GM10248 (cell line): Measurements from ENCODE around the gene ATP5ME.

Experiments used
- CTCF ChIA-PET: fragments of 300-600 bp; sonication (Branson Sonifier 250); formaldehyde crosslinking; extraction: SDS; loops from one replicate; lab custom pipeline; 2021; ENCODE audit warnings: antibody characterized with exemption; lab: Yijun Ruan, JAX
- POLR2A ChIA-PET: fragments of 350-650 bp; sonication (Branson Sonifier 250); formaldehyde crosslinking; extraction: SDS; loops from one replicate; lab custom pipeline; 2020; ENCODE audit warnings: antibody characterized with exemption; lab: Yijun Ruan, JAX
- DNase-seq: peaks from one replicate; pipeline ENCODE4 v3.0.0; 2012; ENCODE audit errors: extremely low spot score
- TF ChIP-seq, protein P1 (sequence below): IDR thresholded peaks from 2 replicates; pipeline ENCODE4 v1.5.1; 2012; ENCODE audit warnings: mild to moderate bottlenecking, low read depth; ENCODE audit errors: extremely low read depth, missing control alignments, control extremely low read depth

ATP5ME gene

DNA sequence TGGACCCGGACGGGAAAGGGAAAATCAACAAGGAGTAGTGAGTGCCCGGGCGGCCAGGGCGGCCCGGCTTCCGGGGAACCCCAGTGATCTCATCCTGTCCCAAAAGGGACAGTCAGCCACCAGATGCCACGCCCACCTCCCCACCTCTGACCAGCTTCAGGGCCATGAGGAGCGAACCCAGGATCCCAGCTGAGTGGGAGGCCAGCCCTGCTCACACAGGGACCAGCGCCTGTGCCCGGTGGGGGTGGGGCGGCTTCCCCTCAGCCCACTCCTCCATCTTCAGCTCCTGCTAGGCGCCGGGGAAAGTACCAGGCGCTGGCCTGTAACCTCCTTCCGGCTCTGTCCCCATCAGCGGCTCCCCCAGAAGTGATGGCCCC, 6.5 kb upstream of the ATP5ME start:
- POLR2A ChIA-PET: no interaction called here
- TF ChIP-seq, protein P1, sequence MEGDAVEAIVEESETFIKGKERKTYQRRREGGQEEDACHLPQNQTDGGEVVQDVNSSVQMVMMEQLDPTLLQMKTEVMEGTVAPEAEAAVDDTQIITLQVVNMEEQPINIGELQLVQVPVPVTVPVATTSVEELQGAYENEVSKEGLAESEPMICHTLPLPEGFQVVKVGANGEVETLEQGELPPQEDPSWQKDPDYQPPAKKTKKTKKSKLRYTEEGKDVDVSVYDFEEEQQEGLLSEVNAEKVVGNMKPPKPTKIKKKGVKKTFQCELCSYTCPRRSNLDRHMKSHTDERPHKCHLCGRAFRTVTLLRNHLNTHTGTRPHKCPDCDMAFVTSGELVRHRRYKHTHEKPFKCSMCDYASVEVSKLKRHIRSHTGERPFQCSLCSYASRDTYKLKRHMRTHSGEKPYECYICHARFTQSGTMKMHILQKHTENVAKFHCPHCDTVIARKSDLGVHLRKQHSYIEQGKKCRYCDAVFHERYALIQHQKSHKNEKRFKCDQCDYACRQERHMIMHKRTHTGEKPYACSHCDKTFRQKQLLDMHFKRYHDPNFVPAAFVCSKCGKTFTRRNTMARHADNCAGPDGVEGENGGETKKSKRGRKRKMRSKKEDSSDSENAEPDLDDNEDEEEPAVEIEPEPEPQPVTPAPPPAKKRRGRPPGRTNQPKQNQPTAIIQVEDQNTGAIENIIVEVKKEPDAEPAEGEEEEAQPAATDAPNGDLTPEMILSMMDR: no peak
- peak; percentile 73 for DNase-seq
- CTCF ChIA-PET: interaction anchor here (1.2 kb wide), 1 partner anchor 60 kb away, joined by 4 read pairs; no protein-coding TSS in a partner anchor

DNA sequence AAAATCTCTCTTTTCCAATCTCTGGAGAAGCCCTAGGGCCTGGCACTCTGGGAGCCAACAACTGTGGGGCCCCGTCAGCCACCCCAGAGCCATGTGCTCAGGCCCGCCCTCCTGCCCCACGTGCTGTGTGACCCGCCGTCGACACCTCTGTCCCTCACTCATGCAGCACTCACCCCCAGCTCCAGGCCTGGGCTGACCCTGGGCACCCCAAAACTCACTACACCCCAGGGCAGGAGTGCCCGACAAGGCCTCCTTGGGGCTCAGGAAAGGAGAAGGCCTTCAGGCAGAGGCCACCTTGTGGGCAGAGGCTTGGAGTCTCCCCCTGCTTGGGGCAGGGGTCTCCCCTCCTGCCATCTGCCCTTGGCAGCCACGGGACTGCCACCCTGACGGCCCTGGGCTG, 6.0 kb upstream of the ATP5ME start:
- ChIA-PET POLR2A (no interaction called here), CTCF (no interaction called here)
- no peak for DNase-seq
- TF ChIP-seq, protein P1: no peak

DNA sequence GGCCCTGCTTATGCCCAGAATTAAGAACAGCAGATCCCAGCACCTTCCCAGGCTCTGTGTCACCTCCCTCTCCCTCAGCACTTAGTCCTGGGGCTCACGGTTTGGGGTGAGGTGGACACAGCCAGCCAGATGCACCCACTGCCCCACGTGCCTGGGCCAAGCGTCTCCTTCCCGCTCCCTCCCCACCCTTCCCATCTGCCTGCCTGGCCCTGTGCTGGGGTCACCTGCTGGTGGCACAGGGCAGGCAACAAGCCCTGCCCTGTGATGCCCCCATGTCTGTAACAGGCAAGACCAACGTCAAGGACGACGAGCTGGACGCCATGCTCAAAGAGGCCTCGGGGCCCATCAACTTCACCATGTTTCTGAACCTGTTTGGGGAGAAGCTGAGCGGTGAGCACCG, 5.6 kb upstream of the ATP5ME start:
- ChIA-PET CTCF (no interaction called here), POLR2A (no interaction called here)

DNA sequence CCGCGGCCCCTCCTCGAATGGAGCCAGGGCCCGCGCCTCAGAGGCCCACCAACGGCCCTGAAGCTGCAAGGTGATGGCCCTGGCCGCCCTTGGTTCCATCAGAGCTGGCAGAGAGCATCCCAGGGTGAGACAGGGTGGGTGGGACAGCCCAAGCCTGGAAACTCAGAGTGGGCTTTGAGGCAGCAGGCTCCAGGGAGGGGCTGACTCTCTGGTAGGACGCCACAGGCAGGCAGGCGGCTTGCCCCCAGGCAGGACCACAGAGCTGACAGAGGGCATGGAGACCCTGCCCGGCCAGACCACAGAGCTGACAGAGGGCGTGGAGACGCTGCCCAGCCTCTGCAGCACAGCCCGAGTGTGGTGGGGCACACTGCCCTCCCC, 5.0 kb upstream of the ATP5ME start:
- POLR2A ChIA-PET: no interaction called here
- no peak for DNase-seq
- CTCF ChIA-PET: no interaction called here
- TF ChIP-seq, protein P1: no peak

More for the DNA sequence above, 5.6 kb upstream of the ATP5ME start:
- DNase-seq: no peak
- TF ChIP-seq, protein P1: no peak

DNA sequence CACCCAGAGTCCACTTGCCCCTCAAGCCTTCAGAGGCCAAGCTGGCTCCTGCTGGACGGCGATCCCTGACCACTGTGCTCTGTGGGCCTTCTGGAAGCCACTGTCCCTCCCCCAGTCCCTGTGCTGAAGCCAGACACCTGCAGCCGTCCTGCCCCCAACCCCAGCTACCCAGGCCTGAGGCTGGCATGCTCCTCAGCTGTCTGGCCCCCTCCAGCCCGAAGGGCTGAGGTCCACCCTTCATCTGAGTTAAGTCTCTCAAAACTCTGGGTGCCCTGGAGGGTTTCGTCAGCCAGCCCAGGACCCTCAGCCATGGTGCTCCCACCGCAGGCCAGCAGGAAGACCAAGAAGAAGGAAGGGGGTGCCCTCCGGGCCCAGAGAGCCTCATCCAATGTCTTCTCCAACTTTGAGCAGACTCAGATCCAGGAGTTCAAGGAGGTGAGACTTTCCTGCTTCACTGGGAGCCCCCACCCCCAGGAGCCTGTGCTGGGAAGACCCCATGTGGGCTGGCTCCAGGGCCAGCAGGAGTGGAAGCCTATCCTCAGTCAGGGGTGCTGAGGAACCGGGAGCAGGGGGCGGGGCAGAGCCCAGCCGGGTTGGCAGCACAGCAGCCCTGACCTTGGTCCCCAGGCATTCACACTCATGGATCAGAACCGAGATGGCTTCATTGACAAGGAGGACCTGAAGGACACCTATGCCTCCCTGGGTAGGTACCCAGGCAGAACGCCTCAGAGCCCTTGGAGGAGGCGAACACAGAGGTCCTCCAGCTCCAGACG, 4.4 kb upstream of the ATP5ME start:
- ChIA-PET CTCF (interaction anchor here (1.5 kb wide), 1 partner anchor 9 kb away, joined by 3 read pairs; no protein-coding TSS in a partner anchor), POLR2A (no interaction called here)
- no peak for DNase-seq
- TF ChIP-seq, protein P1: no peak

DNA sequence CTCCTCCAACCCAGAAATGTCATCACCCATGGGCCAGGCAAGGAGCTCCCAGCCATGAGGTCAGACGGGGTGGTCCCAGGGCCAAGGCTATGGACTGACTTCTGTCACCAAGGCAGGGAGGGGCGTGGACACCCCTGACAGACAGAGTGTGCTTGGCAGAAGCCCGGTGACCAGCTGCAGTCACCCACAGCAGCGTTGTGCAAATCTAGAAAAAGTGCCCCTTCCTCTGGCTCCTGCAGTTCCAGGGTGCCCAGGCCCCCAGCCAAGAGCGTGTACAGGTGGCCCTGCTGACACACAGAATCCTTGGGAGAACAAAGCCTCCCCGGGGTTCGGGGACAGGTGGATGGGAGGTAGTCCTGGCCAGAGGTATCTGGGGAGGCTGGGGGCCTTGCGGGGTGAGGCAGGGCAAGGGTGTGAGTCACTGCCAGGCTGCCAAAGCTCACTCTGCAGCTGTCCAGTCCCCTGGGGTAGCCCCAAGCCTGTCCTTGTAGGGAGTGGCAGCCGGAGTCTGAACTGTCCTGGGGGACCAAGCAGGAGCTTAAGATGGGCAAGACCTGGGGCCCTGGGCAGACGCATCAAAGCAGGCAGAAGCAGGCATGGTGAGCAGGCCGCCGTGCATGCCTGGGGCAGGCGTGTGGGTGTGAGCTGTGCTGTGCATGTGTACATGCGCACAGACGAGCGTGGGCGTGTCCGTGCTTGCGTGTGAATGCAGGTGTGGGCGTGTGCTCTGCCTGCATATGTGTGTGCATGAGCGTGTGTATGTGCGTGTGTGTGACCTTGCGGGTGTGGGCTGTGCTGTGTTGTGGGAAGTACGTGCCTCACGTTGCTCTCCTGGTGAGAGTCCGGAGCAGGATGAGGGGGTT, 3.6 kb upstream of the ATP5ME start:
- POLR2A ChIA-PET: no interaction called here

More for the DNA sequence above, 3.6 kb upstream of the ATP5ME start:
- DNase-seq: no peak
- CTCF ChIA-PET: interaction anchor here (1.2 to 1.5 kb wide), 2 partner anchors 9 to 65 kb away, joined by 3 to 4 read pairs; no protein-coding TSS in a partner anchor
- TF ChIP-seq, protein P1: no peak
